ENCODE results near the gene NHS.
A peak's percentile ranks its signal among the peaks of the same experiment; 100 is the strongest.

The NHS gene

DNA sequence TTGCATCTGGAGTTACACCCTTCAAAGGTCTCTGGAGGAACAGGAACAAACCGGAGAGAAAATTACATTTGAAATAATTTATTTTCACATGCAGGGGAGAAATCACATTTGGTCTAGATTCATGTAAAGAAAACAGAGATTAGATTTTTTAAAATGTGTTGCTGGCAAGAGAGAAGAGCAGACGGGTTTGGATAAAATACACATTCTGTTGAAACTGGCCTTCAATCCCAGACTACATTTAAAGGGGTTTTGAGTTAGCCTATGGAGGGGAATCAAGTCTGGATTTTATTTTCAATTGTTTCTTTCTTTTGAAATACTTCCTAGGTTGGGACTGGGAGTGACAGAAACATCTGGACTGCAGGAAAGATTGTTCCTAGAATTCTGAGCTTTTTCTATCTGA, 180.8 kb downstream of the NHS start:
- TF ChIP-seq, protein P1, sequence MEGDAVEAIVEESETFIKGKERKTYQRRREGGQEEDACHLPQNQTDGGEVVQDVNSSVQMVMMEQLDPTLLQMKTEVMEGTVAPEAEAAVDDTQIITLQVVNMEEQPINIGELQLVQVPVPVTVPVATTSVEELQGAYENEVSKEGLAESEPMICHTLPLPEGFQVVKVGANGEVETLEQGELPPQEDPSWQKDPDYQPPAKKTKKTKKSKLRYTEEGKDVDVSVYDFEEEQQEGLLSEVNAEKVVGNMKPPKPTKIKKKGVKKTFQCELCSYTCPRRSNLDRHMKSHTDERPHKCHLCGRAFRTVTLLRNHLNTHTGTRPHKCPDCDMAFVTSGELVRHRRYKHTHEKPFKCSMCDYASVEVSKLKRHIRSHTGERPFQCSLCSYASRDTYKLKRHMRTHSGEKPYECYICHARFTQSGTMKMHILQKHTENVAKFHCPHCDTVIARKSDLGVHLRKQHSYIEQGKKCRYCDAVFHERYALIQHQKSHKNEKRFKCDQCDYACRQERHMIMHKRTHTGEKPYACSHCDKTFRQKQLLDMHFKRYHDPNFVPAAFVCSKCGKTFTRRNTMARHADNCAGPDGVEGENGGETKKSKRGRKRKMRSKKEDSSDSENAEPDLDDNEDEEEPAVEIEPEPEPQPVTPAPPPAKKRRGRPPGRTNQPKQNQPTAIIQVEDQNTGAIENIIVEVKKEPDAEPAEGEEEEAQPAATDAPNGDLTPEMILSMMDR (IDR thresholded peaks at IDR 0.05; ENCODE audit: insufficient read depth, low read depth, low read length, missing control alignments): no peak
- H3K4me3 ChIP-seq (ENCODE audit: low read length): no peak overlapping the region
- no peak for DNase-seq (ENCODE audit: low read depth)

- H3K4me3 ChIP-seq (ENCODE audit: low read length): no peak overlapping the region
- peak; percentile 74 for DNase-seq (ENCODE audit: low read depth)
- TF ChIP-seq, protein P1 (IDR thresholded peaks at IDR 0.05; ENCODE audit: insufficient read depth, low read depth, low read length, missing control alignments): no peak
Observed at GRCh38 chrX:17559728-17560379, 184.9 kb downstream of the NHS start.

DNA sequence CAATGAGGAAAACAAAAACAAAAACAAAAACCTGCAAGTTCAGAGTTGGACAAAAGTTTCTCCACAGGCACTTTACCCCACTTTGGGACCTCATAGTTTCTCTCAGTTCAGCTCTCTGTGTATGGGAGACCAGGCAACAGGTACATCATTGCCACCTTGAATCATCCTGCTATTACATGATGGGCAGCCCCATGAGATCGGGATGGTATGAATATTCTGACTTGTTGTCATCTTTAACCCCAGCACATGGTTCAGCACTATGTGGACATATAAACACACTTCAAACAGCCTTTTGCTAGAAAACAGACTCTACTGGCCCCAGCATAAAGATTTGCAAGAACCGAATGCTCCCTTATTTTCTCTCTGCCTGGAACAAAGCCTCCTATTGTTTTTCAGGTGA, 185.4 kb downstream of the NHS start:
- TF ChIP-seq, protein P1 (IDR thresholded peaks at IDR 0.05; ENCODE audit: insufficient read depth, low read depth, low read length, missing control alignments): no peak
- DNase-seq (ENCODE audit: low read depth): peak; percentile 17
- no peak overlapping the region for H3K4me3 ChIP-seq (ENCODE audit: low read length)

GRCh38 chrX:17563076-17563475, 188.1 kb downstream of the NHS start:
- DNase-seq (ENCODE audit: low read depth): no peak
- H3K4me3 ChIP-seq (ENCODE audit: low read length): no peak overlapping the region
- TF ChIP-seq, protein P1 (IDR thresholded peaks at IDR 0.05; ENCODE audit: insufficient read depth, low read depth, low read length, missing control alignments): no peak

DNA sequence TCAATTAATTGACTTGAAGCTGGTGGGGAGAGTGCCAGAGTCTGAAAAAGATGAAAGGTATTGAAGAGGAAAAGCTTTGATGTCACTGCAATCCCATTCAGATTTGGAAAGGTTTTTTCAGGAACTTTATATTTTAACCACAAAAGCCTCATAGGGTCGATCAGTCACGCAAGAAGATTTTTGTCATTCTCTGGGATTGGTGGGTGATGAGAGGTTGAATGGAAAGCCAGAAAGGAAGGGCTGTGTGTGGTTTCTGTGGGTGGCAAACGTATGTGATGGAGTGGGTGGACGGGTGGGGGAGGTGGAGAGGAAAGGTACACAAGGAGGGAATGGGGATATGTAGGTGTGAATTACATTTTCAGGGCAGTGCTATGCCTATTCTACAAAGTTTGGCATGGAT, 188.5 kb downstream of the NHS start:
- DNase-seq (ENCODE audit: low read depth): no peak
- TF ChIP-seq, protein P1 (IDR thresholded peaks at IDR 0.05; ENCODE audit: insufficient read depth, low read depth, low read length, missing control alignments): no peak
- H3K4me3 ChIP-seq (ENCODE audit: low read length): no peak overlapping the region

DNA sequence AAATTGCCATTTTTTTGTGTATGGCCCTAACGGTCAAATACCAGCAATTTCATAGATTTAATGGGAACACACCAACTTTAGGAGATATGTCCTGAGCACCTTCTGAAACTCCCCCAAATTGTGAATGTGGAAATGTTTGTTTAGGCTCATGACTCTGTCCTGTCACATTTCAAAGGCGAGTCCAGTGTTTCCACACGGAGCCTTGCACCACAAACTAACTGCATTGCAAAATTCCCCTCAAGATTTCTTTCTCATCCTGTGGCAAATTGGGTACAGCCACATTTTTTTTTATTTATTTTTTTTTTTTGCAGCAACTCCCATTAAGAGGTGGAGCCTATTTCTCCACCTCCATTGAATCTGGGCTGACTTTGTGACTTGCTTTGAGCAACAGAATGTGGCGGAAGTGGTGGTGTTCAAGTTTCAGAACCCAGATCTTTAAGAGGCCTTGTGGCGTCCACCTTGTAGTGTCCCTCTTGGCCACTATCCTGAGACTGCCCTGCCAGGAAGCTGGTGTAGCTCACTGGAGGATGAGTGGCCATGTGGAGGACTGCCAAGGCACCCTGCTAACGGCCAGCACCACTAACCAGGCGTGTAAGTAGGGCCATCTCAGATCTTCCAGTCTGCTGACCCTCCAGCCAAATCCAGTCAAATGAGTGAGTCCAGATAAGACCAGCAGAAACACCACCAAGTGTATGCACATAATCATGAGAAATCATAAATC, 189.8 kb downstream of the NHS start:
- TF ChIP-seq, protein P1 (IDR thresholded peaks at IDR 0.05; ENCODE audit: insufficient read depth, low read depth, low read length, missing control alignments): no peak
- no peak overlapping the region for H3K4me3 ChIP-seq (ENCODE audit: low read length)
- DNase-seq (ENCODE audit: low read depth): no peak

All from epithelial cell of esophagus (primary cell).